HK-2 (cell line): ENCODE measurements around the gene MRPS18B.
A peak's percentile ranks its signal among the peaks of the same experiment; 100 is the strongest.

Source experiments
- DNase-seq: peaks from one replicate; pipeline ENCODE4 v3.0.0-alpha.2; 2018; ENCODE audit not compliant: unreplicated experiment

MRPS18B gene

GRCh38 chr6:30617565-30618269, at the start of gene MRPS18B:
Gene MRPS18B (plus strand): TSS chr6:30617840. CDS start chr6:30617866, 26 bp downstream.
- DNase-seq = peak; percentile 94

- DNase-seq = no peak
Measured at GRCh38 chr6:30568245-30568644, 49.4 kb upstream of the MRPS18B start.

DNA sequence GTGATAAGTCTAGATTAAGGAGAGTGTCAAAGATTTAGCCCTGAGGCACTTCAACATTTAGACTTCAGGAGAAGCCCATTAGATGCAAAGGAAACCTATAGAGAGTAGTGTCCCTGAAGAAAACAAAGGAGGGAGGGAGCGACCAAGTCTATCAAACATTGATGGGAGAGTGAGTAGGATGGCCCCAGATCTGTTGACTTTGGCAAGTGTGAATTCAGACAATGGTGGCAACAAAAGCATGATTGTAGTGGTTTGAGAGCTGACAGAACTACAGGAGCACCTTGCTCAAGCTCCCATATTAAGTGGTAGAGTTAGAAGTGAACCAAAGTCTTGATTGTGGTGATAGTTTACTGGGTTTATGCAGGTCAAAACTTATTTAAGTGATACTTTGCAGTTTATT, 47.4 kb upstream of the MRPS18B start:
- DNase-seq = no peak

DNA sequence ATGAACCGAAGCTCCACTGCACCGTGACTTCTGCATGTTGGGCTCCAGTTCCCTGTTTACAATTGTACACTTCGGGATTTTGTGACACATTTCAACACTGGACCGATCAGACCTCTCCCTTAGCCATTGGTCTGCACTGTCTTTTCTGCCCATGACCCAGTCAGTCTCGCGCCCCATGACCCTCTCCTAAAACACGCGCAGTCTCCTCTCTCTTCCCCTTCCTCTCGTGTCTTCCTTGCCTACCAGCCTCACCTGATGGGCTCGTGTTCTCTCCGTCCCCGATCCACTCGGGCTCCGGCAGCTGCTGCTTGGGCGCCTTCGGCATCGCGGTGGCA, 46.9 kb upstream of the MRPS18B start:
- DNase-seq = no peak

GRCh38 chr6:30571075-30571761, 46.4 kb upstream of the MRPS18B start, which contains the start of gene ABCF1:
Gene ABCF1 (plus strand): TSS chr6:30571442. CDS start chr6:30571488, 46 bp downstream.
- peak; percentile 98 for DNase-seq

DNA sequence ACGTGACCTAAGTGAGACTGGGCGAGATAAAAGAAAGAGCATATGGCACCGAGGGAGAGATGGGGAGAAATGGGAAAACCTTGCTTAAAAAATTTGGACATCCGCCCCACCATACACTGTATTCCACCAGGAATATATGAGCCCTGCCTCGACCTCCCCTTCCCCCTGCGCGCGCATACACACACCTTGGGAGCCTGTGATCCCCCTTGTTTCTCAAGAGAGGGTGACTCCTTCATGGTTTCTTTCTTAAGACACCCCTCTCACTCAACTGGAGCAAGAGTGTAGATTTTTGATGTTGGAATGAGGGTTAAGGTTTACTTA, 45.9 kb upstream of the MRPS18B start:
- DNase-seq = no peak

DNA sequence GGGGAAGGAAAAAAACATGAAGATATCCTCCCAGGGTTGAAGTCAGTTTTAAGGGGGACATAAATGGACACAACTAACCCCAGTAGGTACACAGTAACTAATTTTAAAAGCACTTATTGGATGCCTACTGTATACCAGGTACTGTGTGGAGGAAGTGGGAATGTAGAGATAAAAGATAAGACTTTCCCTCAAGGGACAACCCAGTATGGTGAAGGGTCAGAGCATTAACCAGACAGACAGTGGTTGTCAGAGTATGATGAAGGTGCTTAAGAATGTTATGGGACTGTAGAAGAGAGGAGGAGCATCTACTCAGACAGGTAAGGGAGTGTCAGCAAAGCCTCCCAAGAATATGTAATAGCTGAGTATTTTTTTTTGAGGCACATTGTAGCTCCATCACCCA, 45.5 kb upstream of the MRPS18B start:
- DNase-seq = no peak

DNA sequence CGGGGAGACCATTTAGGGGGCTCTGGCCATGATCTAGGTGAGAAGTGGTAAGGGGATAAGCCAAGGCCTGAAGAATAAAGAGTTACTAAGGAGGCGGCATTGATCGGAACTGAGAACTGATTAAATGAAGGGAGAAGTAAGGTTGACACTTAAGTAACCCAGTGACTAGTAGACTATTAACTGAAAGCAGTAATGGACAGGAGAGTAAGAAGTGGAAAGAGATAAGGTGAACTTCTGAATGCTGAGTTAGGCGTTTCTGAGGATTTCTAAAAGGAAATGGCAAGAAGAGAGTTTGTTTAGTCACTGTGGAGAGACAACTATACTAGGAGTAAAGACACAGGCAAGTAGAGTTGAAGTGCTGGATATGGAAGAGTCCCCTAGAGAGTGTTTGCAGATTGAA, 44.5 kb upstream of the MRPS18B start:
- DNase-seq = no peak

DNA sequence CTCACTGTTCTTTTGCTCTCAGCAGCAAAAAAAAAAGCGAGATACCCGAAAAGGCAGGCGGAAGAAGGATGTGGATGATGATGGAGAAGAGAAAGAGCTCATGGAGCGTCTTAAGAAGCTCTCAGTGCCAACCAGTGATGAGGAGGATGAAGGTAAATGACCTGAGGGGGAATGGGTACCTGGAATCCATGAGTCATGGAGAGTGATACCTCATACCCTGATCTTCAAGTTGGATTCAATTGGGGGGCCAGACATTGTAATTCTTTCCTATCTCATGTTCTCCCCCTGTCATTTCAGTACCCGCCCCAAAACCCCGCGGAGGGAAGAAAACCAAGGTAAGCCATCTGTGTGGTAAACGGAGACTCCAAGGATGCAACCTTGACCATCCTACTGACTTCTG, 39.6 kb upstream of the MRPS18B start:
- DNase-seq = no peak

GRCh38 chr6:30583921-30584320, 33.7 kb upstream of the MRPS18B start:
- DNase-seq = no peak

DNA sequence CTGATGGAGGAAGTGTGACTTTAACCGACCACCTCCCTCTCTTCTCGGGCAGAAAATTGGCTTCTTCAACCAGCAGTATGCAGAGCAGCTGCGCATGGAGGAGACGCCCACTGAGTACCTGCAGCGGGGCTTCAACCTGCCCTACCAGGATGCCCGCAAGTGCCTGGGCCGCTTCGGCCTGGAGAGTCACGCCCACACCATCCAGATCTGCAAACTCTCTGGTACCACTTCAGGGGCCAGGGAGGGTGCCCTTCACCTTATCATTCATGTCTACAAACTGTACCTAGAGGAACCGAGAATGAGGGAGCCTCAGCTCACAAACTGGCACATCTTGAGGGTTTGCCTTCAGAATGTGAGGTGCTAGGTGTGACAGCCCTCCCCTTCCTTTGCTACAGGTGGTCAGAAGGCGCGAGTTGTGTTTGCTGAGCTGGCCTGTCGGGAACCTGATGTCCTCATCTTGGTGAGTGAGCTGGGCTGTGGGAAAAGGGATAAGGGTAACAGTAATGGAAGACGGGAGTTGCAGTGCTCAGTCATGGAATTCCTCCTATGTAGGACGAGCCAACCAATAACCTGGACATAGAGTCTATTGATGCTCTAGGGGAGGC, 27.8 kb upstream of the MRPS18B start:
- no peak for DNase-seq

DNA sequence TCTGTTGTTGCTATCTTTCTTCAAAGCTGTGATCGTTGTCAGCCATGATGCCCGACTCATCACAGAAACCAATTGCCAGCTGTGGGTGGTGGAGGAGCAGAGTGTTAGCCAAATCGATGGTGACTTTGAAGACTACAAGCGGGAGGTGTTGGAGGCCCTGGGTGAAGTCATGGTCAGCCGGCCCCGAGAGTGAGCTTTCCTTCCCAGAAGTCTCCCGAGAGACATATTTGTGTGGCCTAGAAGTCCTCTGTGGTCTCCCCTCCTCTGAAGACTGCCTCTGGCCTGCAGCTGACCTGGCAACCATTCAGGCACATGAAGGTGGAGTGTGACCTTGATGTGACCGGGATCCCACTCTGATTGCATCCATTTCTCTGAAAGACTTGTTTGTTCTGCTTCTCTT, 27.1 kb upstream of the MRPS18B start:
- DNase-seq = no peak

GRCh38 chr6:30591008-30591407, 26.6 kb upstream of the MRPS18B start:
- DNase-seq = no peak

GRCh38 chr6:30592287-30592686, 25.4 kb upstream of the MRPS18B start:
- no peak for DNase-seq

- peak; percentile 72 for DNase-seq
Measured at GRCh38 chr6:30597315-30598144, 20.1 kb upstream of the MRPS18B start.

GRCh38 chr6:30598912-30599624, 18.6 kb upstream of the MRPS18B start:
- DNase-seq = no peak

- no peak for DNase-seq
Measured at GRCh38 chr6:30599625-30600324, 17.9 kb upstream of the MRPS18B start.

DNA sequence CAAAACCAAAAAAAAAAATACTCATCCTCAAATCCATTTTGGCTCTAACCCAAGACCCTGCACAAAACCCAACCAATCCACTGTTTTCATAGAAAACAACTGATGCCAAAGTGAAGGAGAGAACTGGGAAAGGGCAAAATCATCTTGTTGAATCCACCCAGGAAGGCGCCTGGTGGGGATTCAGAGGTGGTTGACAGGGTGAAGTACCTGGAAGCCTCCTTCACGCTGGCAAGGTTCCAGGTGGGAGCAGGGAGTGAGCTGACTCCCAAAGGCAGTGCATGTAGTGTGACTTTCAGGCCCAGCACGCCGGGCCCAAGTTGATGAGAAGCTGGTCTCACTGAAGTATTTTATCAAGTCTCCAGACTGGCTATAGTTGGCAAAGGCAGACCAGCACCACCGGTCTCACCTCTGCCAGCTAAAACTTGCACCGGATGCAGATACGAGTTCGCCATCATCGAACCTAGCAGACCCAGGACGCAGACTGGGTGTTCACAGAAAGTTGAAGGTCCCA, 17.1 kb upstream of the MRPS18B start:
- DNase-seq = no peak

- no peak for DNase-seq
Measured at GRCh38 chr6:30601436-30601814, 16.2 kb upstream of the MRPS18B start.

DNA sequence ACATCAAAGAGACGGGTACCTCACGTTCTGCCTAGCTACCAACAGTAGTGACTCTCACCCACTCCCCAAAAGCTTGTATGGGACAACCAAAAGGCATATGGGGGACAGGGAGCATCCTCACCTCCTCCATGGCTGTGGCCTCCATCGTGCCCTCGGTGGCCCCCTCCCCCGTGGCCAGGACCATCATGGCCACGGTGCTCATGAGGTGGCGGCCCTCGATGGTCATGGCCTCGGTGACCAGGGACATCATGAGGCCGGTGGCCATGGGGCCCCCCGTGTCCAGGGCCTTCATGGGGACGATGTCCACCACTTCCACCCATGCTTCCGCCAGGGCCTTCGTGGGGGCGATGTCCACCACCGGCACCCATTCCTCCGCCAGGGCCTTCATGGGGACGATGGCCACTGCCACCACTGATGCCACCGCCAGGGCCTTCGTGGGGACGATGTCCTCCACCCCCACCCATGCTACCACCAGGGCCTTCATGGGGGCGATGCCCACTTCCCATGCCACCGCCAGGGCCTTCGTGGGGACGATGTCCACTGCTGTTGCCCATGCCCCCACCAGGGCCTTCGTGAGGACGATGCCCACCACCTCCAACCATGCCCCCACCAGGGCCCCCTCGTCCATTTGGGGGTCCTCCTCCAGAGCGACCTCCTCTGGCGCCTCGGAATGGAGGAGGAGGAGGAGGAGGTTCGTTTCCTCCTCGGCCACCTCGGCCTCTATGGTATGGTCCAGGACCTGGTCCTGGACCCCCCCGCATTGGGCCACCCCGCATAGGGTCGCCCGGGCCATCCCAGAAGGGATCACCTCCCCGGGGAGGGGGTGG, 15.6 kb upstream of the MRPS18B start:
- no peak for DNase-seq
